HepG2 (cell line): ENCODE data around the gene ZNF217. TPM values are rescaled to one million over a fixed set of nuclear protein-coding genes. Genes with fewer than 3 reads are reported as not detected.

Experiments used
- FOXA3 ChIP-seq: IDR thresholded peaks from 2 replicates; pipeline ENCODE4 v1.6.1; 2016; ENCODE audit warnings: missing genetic modification reagents, missing compliant biosample characterization
- IRF2 ChIP-seq: IDR thresholded peaks from 2 replicates; pipeline ENCODE4 v1.6.1; 2018; ENCODE audit warnings: missing genetic modification reagents, missing compliant biosample characterization
- ISL2 ChIP-seq: sonication (generic); formaldehyde crosslinking; IDR thresholded peaks from 2 replicates; pipeline ENCODE4 v1.5.0; 2020; ENCODE audit warnings: missing genetic modification reagents
- SAP130 ChIP-seq: IDR thresholded peaks from 2 replicates; pipeline ENCODE4 v1.6.1; 2016; ENCODE audit warnings: low read depth
- SMAD3 ChIP-seq: sonication (generic); formaldehyde crosslinking; IDR thresholded peaks from 2 replicates; pipeline ENCODE4 v1.4.0; 2020; ENCODE audit warnings: missing genetic modification reagents
- SMC3 ChIP-seq: IDR thresholded peaks from 2 replicates; pipeline ENCODE4 v1.6.1; 2011; ENCODE audit warnings: low read length, improper control_type of control experiment
- SP2 ChIP-seq: sonication (generic); formaldehyde crosslinking; IDR thresholded peaks from 2 replicates; pipeline ENCODE4 v1.5.1; 2020; ENCODE audit warnings: mild to moderate bottlenecking, missing genetic modification reagents
- TBX3 ChIP-seq: fragments of 450-650 bp; IDR thresholded peaks from 2 replicates; pipeline ENCODE4 v1.6.1; 2017; ENCODE audit warnings: antibody characterized with exemption, mild to moderate bottlenecking, inconsistent platforms, borderline replicate concordance
- TOE1 ChIP-seq: sonication (generic); formaldehyde crosslinking; IDR thresholded peaks from 2 replicates; pipeline ENCODE4 v1.4.0; 2020; ENCODE audit warnings: mild to moderate bottlenecking, missing genetic modification reagents
- TSC22D2 ChIP-seq: sonication (generic); formaldehyde crosslinking; IDR thresholded peaks from 2 replicates; pipeline ENCODE4 v1.5.1; 2020; ENCODE audit warnings: missing genetic modification reagents, mild to moderate bottlenecking, borderline replicate concordance
- YEATS2 ChIP-seq: sonication (generic); formaldehyde crosslinking; IDR thresholded peaks from 2 replicates; pipeline ENCODE4 v1.4.0; 2020; ENCODE audit warnings: missing genetic modification reagents, borderline replicate concordance
- ZBTB1 ChIP-seq: sonication (generic); formaldehyde crosslinking; IDR thresholded peaks from 2 replicates; pipeline ENCODE4 v1.4.0; 2020; ENCODE audit warnings: missing genetic modification reagents, borderline replicate concordance
- ZBTB26 ChIP-seq: IDR thresholded peaks from 2 replicates; pipeline ENCODE4 v1.6.1; 2016; ENCODE audit warnings: missing compliant biosample characterization, missing genetic modification reagents, borderline replicate concordance
- ZNF331 ChIP-seq: sonication (generic); formaldehyde crosslinking; IDR thresholded peaks from 2 replicates; pipeline ENCODE4 v1.4.0; 2020; ENCODE audit warnings: missing genetic modification reagents
- ZNF788 ChIP-seq: sonication (generic); formaldehyde crosslinking; IDR thresholded peaks from 2 replicates; pipeline ENCODE4 v1.5.0; 2020; ENCODE audit warnings: mild to moderate bottlenecking, missing genetic modification reagents, borderline replicate concordance
- ZNF850 ChIP-seq: sonication (generic); formaldehyde crosslinking; conservative IDR thresholded peaks from 2 replicates; pipeline ENCODE4 v1.9.0; 2021; ENCODE audit warnings: mild to moderate bottlenecking, missing genetic modification reagents
- ZSCAN21 ChIP-seq: sonication (generic); formaldehyde crosslinking; IDR thresholded peaks from 2 replicates; pipeline ENCODE4 v1.8.0; 2022; ENCODE audit warnings: mild to moderate bottlenecking, missing genetic modification reagents, moderate library complexity, borderline replicate concordance
- polyA plus RNA-seq, 8 experiments: library from polyadenylated mRNA; depleted of rRNA in 3 of 8; stranded (reverse) in 7 of 8; unstranded in 1 of 8; fragments of >200 nt; fragmentation: Illumina TruSeq in 4 of 8; extraction: Trizol in 4 of 8; gene quantifications; 2 replicates each; pipeline versions ENCODE4 v1.2.1 to v1.2.3, GENCODE V29; 2011 to 2016; ENCODE audit warnings: low read depth in 4 of 8, missing spikeins in 1 of 8, mixed read lengths in 1 of 8; ENCODE audit not compliant: insufficient read depth in 1 of 8
- total RNA-seq, 5 experiments: library from RNA; depleted of rRNA; stranded (reverse); fragments of >200 nt; fragmentation: Illumina TruSeq; extraction: Trizol; gene quantifications; 2 replicates each; pipeline ENCODE4 v1.2.3, GENCODE V29; 2016; ENCODE audit warnings: low read depth in 1 of 5
- TF ChIP-seq, protein P1 (sequence below): sonication (generic); formaldehyde crosslinking; IDR thresholded peaks from 2 replicates; pipeline ENCODE4 v1.4.0; 2020; ENCODE audit warnings: missing genetic modification reagents, borderline replicate concordance
- TF ChIP-seq, protein P2 (sequence below): sonication (generic); formaldehyde crosslinking; IDR thresholded peaks from 2 replicates; pipeline ENCODE4 v1.4.0; 2020; ENCODE audit warnings: low read depth, mild to moderate bottlenecking, missing genetic modification reagents
- TF ChIP-seq, protein P3 (sequence below): IDR thresholded peaks from 2 replicates; pipeline ENCODE4 v1.6.1; 2016; ENCODE audit warnings: low read depth
- TF ChIP-seq, protein P4 (sequence below): sonication (generic); formaldehyde crosslinking; IDR thresholded peaks from 2 replicates; pipeline ENCODE4 v1.5.1; 2020; ENCODE audit warnings: mild to moderate bottlenecking, missing genetic modification reagents, moderate library complexity

Gene ZNF217
- total and polyA plus RNA-seq, 2 of the 13 experiments (the other 11 are each of a cell fraction or from before 2014, with no cell fraction given), result 22.3 to 29.8 TPM

DNA sequence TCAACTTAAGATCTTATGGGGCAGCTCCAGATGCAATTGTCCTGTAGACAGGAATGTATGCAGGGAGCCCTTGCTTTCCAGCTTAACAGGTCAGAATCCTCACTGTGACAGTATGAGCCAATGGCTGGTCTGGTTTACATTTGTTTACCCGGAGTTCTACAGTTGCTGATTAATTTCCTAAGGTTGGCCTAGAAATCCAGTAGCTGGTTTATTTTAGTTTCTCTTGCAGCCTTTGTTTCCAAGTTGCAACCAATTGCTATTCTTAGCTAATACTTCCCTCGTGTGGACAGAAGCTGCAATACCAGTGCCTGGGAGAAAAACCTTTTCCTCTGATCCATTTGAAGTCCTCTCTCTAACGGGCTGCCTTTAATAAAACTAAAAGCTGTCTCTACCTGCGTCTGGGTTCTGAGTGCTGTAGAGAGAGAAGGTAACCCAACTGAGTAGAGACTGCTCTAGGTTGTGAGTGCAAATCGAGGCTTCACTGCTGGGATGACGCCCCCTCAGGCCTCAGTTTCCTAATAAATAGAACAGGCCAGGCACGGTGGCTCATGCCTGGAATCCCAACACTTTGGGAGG, 45.9 kb downstream of the ZNF217 start (continued):
- TF ChIP-seq, protein P1, sequence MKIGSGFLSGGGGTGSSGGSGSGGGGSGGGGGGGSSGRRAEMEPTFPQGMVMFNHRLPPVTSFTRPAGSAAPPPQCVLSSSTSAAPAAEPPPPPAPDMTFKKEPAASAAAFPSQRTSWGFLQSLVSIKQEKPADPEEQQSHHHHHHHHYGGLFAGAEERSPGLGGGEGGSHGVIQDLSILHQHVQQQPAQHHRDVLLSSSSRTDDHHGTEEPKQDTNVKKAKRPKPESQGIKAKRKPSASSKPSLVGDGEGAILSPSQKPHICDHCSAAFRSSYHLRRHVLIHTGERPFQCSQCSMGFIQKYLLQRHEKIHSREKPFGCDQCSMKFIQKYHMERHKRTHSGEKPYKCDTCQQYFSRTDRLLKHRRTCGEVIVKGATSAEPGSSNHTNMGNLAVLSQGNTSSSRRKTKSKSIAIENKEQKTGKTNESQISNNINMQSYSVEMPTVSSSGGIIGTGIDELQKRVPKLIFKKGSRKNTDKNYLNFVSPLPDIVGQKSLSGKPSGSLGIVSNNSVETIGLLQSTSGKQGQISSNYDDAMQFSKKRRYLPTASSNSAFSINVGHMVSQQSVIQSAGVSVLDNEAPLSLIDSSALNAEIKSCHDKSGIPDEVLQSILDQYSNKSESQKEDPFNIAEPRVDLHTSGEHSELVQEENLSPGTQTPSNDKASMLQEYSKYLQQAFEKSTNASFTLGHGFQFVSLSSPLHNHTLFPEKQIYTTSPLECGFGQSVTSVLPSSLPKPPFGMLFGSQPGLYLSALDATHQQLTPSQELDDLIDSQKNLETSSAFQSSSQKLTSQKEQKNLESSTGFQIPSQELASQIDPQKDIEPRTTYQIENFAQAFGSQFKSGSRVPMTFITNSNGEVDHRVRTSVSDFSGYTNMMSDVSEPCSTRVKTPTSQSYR (CRISPR knock-in tag), result peak; percentile 14; the same call in 1 of the 2 replicates
- peak; percentile 100 for TF ChIP-seq SMC3
- TF ChIP-seq, protein P2, sequence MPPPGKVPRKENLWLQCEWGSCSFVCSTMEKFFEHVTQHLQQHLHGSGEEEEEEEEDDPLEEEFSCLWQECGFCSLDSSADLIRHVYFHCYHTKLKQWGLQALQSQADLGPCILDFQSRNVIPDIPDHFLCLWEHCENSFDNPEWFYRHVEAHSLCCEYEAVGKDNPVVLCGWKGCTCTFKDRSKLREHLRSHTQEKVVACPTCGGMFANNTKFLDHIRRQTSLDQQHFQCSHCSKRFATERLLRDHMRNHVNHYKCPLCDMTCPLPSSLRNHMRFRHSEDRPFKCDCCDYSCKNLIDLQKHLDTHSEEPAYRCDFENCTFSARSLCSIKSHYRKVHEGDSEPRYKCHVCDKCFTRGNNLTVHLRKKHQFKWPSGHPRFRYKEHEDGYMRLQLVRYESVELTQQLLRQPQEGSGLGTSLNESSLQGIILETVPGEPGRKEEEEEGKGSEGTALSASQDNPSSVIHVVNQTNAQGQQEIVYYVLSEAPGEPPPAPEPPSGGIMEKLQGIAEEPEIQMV (CRISPR knock-in tag), result 0 out of 2 replicates have a peak, but pooled peaks have one; percentile 30
- peak; percentile 58 for TF ChIP-seq FOXA3 (CRISPR knock-in tag)
- peak; percentile 46; the same call in 1 of the 2 replicates for TF ChIP-seq YEATS2 (CRISPR knock-in tag)
- peak; percentile 39; the same call in 1 of the 2 replicates for TF ChIP-seq SAP130 (CRISPR knock-in tag)
- TF ChIP-seq ZNF788 (CRISPR knock-in tag), result 0 out of 2 replicates have a peak, but pooled peaks have one; percentile 6
- TF ChIP-seq, protein P3, sequence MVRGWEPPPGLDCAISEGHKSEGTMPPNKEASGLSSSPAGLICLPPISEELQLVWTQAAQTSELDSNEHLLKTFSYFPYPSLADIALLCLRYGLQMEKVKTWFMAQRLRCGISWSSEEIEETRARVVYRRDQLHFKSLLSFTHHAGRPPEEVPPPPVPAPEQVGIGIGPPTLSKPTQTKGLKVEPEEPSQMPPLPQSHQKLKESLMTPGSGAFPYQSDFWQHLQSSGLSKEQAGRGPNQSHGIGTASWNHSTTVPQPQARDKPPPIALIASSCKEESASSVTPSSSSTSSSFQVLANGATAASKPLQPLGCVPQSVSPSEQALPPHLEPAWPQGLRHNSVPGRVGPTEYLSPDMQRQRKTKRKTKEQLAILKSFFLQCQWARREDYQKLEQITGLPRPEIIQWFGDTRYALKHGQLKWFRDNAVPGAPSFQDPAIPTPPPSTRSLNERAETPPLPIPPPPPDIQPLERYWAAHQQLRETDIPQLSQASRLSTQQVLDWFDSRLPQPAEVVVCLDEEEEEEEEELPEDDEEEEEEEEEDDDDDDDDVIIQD, result 0 out of 2 replicates have a peak, but pooled peaks have one; percentile 61
- TF ChIP-seq TOE1 (CRISPR knock-in tag), result peak; percentile 95
- TF ChIP-seq, protein P4, sequence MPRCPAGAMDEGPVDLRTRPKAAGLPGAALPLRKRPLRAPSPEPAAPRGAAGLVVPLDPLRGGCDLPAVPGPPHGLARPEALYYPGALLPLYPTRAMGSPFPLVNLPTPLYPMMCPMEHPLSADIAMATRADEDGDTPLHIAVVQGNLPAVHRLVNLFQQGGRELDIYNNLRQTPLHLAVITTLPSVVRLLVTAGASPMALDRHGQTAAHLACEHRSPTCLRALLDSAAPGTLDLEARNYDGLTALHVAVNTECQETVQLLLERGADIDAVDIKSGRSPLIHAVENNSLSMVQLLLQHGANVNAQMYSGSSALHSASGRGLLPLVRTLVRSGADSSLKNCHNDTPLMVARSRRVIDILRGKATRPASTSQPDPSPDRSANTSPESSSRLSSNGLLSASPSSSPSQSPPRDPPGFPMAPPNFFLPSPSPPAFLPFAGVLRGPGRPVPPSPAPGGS (CRISPR knock-in tag), result peak; percentile 73; the same call in 1 of the 2 replicates
- no peak for TF ChIP-seq ZBTB1 (CRISPR knock-in tag)
- TF ChIP-seq SMAD3 (CRISPR knock-in tag), result peak; percentile 86; the same call in 1 of the 2 replicates
- TF ChIP-seq ZNF331 (CRISPR knock-in tag), result peak; percentile 71
- TF ChIP-seq ZBTB26 (CRISPR knock-in tag), result no peak
- TF ChIP-seq TBX3, result no peak
- no peak for TF ChIP-seq ZNF850
- TF ChIP-seq ZSCAN21, result no peak
- TF ChIP-seq ISL2 (CRISPR knock-in tag), result peak; percentile 35; the same call in 1 of the 2 replicates
- TF ChIP-seq IRF2 (CRISPR knock-in tag), result peak; percentile 83
- no peak for TF ChIP-seq SP2 (CRISPR knock-in tag)
- TF ChIP-seq TSC22D2 (CRISPR knock-in tag), result peak; percentile 72; the same call in 1 of the 2 replicates
